HG03039 (cell line): ENCODE results near the gene ATXN2.
"Not testable (repeated sequence)": the region's sequence is repeated elsewhere in the genome, so short reads cannot be mapped to it uniquely, and the experiment has no call there.

ENCODE experiments used
- ATAC-seq: cut with Tn5 transposase; IDR thresholded peaks from one replicate; pipeline ENCODE4 v1.9.1; 2021; ENCODE audit warnings: mild to moderate bottlenecking, moderate library complexity; ENCODE audit not compliant: unreplicated experiment

ATXN2 gene, protein sequence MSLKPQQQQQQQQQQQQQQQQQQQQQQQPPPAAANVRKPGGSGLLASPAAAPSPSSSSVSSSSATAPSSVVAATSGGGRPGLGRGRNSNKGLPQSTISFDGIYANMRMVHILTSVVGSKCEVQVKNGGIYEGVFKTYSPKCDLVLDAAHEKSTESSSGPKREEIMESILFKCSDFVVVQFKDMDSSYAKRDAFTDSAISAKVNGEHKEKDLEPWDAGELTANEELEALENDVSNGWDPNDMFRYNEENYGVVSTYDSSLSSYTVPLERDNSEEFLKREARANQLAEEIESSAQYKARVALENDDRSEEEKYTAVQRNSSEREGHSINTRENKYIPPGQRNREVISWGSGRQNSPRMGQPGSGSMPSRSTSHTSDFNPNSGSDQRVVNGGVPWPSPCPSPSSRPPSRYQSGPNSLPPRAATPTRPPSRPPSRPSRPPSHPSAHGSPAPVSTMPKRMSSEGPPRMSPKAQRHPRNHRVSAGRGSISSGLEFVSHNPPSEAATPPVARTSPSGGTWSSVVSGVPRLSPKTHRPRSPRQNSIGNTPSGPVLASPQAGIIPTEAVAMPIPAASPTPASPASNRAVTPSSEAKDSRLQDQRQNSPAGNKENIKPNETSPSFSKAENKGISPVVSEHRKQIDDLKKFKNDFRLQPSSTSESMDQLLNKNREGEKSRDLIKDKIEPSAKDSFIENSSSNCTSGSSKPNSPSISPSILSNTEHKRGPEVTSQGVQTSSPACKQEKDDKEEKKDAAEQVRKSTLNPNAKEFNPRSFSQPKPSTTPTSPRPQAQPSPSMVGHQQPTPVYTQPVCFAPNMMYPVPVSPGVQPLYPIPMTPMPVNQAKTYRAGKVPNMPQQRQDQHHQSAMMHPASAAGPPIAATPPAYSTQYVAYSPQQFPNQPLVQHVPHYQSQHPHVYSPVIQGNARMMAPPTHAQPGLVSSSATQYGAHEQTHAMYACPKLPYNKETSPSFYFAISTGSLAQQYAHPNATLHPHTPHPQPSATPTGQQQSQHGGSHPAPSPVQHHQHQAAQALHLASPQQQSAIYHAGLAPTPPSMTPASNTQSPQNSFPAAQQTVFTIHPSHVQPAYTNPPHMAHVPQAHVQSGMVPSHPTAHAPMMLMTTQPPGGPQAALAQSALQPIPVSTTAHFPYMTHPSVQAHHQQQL

DNA sequence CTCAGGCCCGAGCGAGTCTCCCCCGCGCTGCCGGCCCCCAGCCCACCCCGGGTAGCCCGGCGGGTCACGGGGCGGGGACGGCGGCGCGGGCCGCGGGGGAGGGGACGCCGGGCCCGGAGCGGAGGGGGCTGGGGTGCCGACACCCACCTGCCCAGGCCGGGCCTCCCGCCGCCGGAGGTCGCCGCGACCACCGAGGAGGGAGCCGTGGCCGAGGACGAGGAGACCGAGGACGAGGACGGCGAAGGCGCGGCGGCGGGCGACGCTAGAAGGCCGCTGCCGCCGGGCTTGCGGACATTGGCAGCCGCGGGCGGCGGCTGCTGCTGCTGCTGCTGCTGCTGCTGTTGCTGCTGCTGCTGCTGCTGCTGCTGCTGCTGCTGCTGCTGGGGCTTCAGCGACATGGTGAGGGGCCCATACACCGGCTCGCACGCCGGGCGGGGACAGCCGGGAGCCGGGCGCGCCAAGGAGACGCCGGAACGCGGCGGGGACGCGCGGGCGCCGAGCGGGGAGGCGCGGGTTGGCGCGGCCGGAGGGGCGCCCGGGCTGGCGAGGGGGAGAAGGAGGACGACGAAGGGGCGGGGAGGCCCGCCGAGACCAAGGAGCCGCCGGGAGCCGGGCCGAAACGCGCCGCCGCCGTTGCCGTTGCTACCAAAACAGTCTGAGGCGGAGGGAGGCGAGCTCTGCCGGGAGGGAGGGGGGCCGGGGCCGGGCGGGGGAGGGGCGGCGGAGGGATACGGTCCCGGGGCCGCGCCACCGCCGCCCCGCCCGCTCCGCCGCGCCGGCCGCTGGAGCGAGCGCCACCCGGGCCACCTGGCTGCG lies at the start of gene ATXN2:
ATXN2 (minus strand) TSS at position 679 of the 816 bp plus-strand sequence; CDS start at position 398, 281 bp downstream.
- peak; percentile 38 for ATAC-seq

DNA sequence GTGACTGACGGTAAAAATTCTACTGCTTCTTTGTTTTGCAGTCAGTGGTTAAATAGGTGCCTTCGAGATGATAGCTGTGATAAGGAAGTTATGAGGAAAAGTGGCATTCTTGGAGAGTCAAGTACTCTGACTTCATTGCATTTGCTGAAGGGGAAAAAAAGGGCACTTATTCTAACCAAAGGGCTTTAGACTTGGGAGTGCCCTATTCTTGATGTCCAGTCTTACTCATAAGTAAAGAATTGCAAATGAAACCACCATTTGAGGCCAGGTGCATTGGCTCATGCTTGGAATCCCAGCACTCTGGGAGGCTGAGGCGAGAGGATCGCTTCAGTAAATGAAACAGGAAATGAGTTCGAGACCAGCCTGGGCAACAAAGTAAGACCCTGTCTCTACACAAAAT lies 46.3 kb upstream of the ATXN2 start:
- no peak for ATAC-seq

DNA sequence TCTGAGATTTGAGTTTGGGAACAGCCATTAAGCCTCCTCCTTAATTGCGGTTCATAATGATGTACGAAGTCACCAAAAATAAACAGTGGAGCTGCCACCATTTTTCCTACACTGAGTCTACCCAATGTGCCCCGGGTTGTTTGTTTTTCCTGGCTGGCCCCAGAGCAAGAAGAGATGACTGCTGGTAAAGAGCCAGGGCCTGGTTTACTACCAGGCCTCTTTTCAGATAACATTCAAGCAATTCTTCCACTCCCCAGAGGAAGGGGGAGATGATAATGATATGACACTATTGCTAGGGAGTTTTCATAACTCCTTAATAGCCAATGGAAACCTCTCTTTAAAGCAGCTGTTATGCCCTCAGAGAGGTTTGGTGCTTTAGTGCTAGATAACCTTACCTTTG lies 44.3 kb upstream of the ATXN2 start:
- ATAC-seq, result no peak

DNA sequence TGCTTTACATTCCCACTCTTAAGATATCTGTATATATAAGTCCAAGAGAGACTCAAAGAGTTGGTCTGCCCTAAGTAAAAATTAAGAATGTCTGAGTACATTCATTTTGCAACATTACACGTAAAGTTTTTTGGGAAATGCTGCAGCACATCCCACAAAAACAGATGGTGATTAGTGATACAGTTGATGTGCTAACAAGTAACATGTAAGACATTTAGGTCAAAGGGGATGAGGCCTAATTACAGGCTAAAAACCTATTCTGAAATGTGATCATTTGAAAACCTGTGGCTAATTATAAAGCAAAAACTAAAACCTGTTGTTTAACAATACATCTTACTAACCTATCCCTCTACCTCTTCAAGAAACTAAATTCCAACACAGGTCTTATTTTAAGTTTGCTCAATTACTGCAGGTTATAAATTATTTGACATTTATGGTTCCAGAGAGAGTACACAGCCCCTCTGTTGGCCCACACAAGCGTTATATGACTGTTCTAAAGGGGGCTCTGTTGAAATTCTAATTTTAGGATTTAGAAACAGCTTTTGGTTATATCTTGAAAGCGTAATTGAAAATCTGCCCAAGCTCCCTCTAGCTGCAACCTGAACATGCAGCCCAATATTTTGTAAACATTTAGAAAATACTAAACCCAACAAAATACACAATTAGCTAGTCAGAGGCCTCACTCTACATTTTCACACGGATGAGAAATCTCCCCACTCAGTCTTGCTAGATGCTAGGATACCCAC lies 43.7 kb upstream of the ATXN2 start:
- no peak for ATAC-seq

DNA sequence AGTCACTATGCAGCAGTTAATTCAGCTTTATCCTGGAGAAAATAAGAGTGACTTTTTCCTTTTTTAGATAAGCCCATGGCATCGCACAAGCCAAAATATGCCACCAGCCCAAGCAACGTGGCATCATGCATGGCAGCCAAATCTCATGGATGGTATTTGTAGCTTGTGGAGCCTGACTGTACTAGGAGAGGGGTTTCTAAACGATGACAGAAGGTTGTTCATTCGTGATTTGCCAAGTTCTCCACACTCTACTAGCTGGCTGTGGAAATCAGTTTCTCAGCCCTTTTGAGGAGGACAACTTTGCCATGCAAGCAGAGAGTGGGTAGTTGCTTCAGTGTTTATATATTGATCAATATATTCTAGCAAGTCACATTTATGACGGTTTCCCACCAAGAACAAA lies 41.4 kb upstream of the ATXN2 start:
- ATAC-seq, result no peak

DNA sequence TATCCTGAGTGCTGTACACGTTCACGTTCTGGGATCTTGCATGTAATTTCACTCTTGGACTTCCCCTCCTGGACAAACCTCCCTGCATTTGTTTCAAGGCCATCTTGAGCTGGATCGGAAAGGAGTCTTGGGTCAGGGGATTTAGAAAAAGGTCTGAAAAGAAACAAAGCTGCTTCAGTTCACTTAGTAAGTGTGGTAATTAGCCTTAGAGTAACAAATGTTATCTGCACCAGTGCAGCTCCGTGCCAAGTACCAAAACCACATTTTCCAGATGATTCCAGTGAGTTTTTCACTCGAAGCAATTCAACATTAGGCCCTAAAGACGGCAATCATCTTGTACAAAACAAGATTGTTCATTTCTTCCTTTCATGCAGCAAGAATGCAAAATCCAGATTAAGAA lies 39.4 kb upstream of the ATXN2 start:
- ATAC-seq, result no peak

DNA sequence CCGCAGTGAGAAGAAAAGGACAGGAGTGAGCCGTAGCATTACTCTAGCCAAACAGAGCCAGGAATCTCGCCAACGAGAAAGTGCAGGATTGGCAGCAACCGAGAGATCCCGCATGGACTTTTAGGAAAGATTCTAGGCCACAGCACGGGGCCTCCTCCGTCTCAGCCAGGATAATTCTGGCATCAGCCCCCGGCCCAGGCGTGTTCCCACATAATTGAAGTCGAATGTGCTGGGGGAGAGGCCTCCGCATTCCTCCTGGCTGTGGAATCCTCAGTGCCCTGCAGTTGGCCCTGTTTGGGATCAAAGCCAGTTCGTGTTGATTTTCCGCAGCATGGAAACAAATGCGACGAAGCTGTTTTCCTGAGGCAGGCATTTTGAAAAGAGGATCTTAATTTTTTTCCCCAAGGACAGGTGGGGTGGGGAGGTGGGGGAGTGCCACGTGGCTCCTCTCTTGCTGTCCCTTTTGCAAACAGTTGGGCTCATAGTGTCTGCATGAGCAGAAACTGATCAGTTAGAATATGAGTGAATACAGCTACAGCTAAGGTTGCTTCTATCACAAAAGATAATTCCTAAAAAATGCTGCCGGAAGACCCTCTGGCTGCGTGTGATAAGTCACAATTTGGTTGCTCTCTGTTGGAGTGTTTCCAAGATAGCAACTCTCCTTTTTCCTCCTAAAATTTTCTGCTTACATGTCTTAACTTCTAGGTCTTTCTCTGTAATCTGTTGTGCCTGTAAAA lies 37.3 kb upstream of the ATXN2 start:
- no peak for ATAC-seq

DNA sequence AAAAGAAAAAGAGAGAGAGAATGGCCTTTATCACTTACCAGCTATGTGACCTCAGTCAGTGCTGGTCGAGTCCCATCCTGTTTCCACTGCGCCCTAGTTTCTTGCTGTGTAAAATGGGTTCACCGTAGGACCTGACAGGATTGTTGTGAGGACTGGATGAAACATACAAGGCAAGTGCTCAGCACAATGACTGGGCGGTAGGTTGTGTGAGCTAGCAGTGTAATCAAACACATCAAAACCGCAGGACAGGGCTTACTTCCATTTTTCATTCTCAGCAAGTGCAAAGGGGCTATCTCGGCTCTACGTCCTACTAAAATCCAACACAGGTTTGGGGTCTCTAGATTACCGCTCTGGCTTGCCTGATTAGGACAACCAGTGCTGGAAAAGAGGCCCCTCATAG lies 36.4 kb upstream of the ATXN2 start:
- no peak for ATAC-seq

DNA sequence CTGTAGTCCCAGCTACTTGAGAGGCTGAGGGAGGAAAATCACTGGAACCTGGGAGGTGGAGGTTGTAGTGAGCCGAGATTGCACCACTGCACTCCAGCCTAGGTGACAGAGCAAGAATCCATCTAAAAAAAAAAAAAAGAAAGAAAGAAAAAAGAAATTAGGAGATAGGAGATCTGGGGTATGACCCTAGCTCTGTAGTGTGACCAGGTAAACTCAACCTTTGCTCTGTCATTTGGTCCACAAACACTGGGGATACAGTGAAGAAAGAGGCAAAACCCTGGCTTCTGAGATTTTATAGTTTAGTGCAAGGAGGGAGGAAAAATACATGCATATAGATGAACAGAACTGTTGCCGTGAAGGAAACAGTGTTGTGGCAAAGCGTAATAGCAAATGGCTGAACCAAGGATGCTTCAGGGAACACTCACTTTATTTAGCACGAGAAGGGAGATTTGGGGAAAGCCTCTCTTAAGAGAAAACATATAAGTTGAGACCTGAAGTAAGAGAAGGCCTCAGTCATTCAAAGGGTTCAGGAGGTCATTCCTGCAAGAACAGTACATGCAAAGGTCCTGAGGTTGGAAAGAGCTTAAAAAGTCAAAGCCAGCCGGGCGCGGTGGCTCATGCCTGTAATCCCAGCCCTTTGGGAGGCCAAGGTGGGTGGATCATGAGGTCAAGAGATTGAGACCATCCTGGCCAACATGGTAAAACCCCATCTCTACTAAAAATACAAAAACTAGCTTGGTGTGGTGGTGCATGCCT lies 29.6 kb upstream of the ATXN2 start:
- no peak for ATAC-seq

DNA sequence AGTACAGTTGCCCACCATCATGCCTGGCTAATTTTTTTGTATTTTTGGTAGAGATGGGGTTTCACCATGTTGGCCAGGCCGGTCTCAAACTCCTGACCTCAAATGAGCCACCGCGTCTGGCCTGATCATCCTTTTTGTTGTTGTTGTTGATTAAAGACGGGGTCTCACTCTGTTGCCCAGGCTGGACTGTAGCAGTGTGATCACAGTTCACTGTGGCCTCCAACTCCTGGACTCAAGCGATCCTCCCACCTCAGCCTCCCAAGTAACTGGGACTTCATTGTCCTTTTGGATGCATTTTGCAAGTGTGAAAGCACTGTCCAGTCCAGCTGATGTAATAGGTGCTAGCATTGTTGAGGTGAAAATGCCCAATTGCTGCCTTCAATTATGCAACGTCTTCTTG lies 27.1 kb upstream of the ATXN2 start:
- no peak for ATAC-seq

DNA sequence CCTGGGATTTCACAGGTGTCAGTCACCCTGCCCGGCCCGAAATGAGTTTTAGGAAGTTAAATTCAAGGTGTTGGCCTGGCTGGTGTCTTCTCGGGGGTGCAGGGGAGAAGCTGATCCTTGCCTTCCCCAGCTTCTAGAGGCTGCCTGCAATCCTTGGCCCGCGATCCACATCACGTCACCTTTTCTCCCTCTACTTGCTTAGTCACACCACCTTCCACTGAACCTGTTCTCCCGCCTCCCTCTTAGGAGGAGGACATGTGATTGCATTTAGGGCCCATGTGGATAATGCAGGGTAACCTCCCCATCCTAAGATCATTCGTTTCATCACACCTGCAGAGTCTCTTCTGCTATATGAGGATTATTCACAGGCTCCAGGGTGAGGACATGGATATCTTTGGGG lies 25.4 kb upstream of the ATXN2 start:
- no peak for ATAC-seq

DNA sequence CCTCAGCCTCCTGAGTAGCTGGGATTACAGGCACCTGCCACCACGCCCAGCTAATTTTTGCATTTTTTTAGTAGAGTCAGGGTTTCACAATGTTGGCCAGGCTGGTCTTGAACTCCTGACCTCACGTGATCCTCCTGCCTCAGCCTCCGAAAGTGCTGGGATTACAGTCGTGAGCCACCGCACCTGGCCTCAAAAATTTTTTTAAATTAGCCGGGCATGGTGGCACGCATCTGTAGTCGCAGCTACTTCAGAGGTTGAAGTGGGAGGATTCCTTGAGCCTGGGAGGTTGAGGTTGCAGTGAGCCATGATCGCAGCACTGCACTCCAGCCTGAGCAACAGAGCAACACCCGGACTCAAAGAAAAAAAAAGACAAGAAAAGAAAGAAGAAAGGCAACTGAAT lies 18.7 kb upstream of the ATXN2 start:
- ATAC-seq, result not testable (repeated sequence)

DNA sequence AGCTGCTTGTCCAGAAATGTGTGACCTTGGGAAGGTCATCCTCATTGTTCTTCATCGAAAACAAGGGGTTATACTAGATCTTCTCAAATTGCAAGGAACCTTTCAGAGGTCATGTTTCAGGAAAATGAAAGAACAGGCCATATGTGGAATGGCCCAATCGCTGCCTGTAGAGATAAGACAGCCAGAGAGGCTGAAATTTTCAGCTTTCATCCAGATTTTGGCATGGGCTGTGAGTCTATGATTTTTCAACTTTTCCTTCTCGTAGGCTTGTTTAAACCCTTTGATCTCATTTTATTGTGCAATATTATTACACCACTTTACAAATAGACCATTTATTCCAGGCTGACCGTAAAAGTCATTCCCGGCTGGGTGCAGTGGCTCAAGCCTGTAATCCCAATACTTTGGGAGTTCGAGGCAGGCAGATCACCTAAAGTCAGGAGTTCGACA lies 17.1 kb upstream of the ATXN2 start:
- no peak for ATAC-seq

DNA sequence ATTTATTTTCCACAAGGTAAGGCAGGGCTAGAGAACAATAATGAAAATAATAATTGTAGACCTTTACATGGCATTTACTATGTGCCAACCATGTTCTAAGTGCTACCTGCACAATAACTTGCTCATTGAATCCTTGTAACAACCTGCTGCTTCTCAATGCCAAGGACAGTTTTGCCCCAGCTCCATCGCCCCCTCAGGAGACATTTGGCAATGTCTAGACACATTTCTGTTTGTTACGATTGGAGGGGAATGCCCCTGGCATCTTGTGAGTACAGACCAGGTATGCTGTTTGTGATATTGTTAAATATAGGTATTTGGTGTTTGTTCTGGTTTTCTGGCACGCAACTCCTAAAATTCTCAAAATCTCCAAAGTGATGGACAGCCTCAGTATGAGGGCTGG lies 8.1 kb upstream of the ATXN2 start:
- no peak for ATAC-seq

DNA sequence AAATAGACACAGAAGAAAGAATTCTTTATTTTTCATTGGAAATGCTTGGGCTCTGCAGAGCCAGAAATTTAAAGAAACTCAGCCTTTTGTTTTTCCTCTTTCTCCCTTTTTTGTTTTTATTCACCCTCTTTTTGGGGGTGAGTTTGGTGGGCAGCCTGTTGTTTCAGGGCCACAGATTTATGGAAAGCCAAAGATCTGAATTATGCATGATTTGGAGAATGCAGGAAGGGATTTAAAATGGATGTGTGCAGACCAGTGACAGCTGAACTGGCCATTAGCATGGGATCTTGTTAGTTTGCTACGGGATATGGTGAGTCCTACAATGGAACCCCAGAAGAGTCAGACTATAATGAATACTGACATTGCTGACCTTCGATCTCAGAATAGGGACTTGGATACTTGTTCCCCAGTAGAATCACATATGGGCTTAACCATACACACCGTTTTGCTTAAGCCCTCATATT lies 7.7 kb upstream of the ATXN2 start:
- ATAC-seq, result no peak

DNA sequence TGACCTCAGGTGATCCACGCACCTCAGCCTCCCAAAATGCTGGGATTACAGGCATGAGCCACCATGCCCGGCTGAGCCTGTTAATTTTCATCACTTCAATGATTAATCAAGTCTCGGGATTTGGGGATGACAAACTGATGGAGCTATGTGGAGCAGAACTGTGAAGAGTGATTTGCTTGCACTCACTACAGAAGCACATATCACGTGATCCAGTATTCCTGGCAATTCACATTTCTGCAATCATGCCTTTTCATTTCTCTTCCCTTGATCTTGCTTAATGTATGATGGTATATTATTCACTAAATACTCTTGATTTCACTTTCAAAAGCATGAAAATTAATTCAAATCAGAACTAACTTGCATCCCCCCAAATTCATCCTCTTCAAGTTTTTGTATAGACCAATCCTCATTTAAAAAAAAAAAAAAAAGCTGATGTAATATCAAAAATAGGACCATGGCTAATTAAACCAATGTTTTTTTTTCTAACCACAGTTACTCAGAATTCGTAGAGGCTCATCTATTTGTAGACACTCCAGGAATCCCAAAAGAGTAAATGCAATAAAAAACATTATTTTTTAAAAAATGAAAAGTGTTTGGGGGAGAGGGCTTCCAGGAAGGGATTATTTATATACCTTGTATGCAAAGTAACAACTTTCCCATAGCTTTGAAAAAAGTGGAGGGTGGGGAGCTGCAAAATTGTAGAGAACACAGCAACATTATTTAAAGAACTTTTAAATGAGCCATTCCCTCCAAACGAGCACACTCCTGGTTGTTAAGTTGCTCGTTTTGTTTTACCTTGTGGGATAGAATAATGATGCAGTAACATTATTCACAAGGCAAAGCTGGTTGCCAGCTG lies 7.0 kb upstream of the ATXN2 start:
- ATAC-seq, result no peak

DNA sequence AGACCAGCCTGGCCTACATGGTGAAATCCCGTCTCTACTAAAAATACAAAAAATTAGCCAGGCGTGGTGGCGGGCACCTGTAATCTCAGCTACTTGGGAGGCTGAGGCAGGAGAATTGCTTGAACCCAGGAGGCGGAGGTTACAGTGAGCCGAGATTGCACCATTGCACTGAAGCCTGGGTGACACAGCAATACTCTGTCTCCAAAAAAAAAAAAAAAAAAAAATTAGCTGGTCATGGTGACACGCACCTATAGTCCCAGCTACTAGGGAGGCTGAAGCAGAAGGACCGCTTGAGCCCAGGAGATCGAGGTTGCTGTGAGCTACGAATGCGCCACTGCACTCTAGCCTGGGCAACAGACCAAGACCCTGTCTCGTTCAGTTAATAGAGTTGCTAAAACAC lies 3.7 kb upstream of the ATXN2 start:
- not testable (repeated sequence) for ATAC-seq
